ENCODE results near the gene CORO2A. TPM values are rescaled to one million over a fixed set of nuclear protein-coding genes. Genes with fewer than 3 reads are reported as not detected.

CORO2A gene
- total and polyA plus RNA-seq, 2 of the 8 experiments (the other 6 are each of a cell fraction or from before 2014, with no cell fraction given): 13.7 to 27.9 TPM

DNA sequence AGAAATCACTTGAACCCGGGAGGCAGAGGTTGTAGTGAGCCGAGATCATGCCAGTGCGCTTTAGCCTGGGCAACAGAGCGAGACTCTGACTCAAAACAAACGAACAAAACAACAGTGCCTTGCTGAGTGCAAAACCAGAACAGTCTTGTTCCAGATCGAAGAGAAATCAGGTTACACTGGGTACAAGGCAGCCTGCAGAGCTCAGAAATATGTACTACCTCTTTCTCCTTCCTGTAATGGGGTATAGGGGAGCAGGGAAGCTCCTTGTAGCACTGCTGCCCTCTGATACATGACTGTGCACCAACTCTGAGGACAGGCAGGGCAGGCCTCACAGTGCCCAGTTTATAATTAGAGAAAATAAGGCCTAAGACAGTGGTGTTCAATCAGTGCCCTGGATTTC is 38.4 kb upstream of the CORO2A start (continued):
- TF ChIP-seq, protein P1, sequence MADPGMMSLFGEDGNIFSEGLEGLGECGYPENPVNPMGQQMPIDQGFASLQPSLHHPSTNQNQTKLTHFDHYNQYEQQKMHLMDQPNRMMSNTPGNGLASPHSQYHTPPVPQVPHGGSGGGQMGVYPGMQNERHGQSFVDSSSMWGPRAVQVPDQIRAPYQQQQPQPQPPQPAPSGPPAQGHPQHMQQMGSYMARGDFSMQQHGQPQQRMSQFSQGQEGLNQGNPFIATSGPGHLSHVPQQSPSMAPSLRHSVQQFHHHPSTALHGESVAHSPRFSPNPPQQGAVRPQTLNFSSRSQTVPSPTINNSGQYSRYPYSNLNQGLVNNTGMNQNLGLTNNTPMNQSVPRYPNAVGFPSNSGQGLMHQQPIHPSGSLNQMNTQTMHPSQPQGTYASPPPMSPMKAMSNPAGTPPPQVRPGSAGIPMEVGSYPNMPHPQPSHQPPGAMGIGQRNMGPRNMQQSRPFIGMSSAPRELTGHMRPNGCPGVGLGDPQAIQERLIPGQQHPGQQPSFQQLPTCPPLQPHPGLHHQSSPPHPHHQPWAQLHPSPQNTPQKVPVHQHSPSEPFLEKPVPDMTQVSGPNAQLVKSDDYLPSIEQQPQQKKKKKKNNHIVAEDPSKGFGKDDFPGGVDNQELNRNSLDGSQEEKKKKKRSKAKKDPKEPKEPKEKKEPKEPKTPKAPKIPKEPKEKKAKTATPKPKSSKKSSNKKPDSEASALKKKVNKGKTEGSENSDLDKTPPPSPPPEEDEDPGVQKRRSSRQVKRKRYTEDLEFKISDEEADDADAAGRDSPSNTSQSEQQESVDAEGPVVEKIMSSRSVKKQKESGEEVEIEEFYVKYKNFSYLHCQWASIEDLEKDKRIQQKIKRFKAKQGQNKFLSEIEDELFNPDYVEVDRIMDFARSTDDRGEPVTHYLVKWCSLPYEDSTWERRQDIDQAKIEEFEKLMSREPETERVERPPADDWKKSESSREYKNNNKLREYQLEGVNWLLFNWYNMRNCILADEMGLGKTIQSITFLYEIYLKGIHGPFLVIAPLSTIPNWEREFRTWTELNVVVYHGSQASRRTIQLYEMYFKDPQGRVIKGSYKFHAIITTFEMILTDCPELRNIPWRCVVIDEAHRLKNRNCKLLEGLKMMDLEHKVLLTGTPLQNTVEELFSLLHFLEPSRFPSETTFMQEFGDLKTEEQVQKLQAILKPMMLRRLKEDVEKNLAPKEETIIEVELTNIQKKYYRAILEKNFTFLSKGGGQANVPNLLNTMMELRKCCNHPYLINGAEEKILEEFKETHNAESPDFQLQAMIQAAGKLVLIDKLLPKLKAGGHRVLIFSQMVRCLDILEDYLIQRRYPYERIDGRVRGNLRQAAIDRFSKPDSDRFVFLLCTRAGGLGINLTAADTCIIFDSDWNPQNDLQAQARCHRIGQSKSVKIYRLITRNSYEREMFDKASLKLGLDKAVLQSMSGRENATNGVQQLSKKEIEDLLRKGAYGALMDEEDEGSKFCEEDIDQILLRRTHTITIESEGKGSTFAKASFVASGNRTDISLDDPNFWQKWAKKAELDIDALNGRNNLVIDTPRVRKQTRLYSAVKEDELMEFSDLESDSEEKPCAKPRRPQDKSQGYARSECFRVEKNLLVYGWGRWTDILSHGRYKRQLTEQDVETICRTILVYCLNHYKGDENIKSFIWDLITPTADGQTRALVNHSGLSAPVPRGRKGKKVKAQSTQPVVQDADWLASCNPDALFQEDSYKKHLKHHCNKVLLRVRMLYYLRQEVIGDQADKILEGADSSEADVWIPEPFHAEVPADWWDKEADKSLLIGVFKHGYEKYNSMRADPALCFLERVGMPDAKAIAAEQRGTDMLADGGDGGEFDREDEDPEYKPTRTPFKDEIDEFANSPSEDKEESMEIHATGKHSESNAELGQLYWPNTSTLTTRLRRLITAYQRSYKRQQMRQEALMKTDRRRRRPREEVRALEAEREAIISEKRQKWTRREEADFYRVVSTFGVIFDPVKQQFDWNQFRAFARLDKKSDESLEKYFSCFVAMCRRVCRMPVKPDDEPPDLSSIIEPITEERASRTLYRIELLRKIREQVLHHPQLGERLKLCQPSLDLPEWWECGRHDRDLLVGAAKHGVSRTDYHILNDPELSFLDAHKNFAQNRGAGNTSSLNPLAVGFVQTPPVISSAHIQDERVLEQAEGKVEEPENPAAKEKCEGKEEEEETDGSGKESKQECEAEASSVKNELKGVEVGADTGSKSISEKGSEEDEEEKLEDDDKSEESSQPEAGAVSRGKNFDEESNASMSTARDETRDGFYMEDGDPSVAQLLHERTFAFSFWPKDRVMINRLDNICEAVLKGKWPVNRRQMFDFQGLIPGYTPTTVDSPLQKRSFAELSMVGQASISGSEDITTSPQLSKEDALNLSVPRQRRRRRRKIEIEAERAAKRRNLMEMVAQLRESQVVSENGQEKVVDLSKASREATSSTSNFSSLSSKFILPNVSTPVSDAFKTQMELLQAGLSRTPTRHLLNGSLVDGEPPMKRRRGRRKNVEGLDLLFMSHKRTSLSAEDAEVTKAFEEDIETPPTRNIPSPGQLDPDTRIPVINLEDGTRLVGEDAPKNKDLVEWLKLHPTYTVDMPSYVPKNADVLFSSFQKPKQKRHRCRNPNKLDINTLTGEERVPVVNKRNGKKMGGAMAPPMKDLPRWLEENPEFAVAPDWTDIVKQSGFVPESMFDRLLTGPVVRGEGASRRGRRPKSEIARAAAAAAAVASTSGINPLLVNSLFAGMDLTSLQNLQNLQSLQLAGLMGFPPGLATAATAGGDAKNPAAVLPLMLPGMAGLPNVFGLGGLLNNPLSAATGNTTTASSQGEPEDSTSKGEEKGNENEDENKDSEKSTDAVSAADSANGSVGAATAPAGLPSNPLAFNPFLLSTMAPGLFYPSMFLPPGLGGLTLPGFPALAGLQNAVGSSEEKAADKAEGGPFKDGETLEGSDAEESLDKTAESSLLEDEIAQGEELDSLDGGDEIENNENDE (IDR thresholded peaks at IDR 0.05; ENCODE audit: insufficient replicate concordance, low read length): no peak
- TF ChIP-seq POLR2A (IDR thresholded peaks at IDR 0.05; ENCODE audit: control extremely low read depth in 1 of 2, low read depth in 2 of 2, low read length in 2 of 2) (no peak), CEBPB (IDR thresholded peaks at IDR 0.05; ENCODE audit: low read depth, low read length) (no peak), CTBP2 (IDR thresholded peaks at IDR 0.05; ENCODE audit: borderline replicate concordance, insufficient read depth, insufficient read length, low read length) (no peak), YY1 (IDR thresholded peaks at IDR 0.05; ENCODE audit: low read depth, low read length) (no peak), BCL11A (IDR thresholded peaks at IDR 0.05; ENCODE audit: low read depth in 2 of 2, low read length in 2 of 2) (no peak), ASH2L (IDR thresholded peaks at IDR 0.05; ENCODE audit: low read length) (no peak)
- TF ChIP-seq, protein P2, sequence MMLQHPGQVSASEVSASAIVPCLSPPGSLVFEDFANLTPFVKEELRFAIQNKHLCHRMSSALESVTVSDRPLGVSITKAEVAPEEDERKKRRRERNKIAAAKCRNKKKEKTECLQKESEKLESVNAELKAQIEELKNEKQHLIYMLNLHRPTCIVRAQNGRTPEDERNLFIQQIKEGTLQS (IDR thresholded peaks at IDR 0.05; ENCODE audit: insufficient read depth, low read depth, low read length): no peak
- TF ChIP-seq, protein P3, sequence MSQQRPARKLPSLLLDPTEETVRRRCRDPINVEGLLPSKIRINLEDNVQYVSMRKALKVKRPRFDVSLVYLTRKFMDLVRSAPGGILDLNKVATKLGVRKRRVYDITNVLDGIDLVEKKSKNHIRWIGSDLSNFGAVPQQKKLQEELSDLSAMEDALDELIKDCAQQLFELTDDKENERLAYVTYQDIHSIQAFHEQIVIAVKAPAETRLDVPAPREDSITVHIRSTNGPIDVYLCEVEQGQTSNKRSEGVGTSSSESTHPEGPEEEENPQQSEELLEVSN (IDR thresholded peaks at IDR 0.05): no peak
